C4-2B (cell line): Measurements from ENCODE around the gene TAS2R41.
"Not testable (repeated sequence)": the region's sequence is repeated elsewhere in the genome, so short reads cannot be mapped to it uniquely, and the experiment has no call there.

Experiments
- H3K27ac ChIP-seq: fragments of 450-650 bp; 2 replicates; pipeline ENCODE4 v1.5.1; 2017
- CTCF ChIP-seq: fragments of 450-650 bp; conservative IDR thresholded peaks from 2 replicates; pipeline ENCODE4 v1.5.1; 2017; ENCODE audit warnings: mild to moderate bottlenecking
- ZFX ChIP-seq: fragments of 450-650 bp; IDR thresholded peaks from 2 replicates; pipeline ENCODE4 v1.6.1; 2017

TAS2R41 gene

GRCh38 chr7:143463957-143464356, 13.7 kb upstream of the TAS2R41 start:
- no peak overlapping the region for H3K27ac ChIP-seq
- no peak for TF ChIP-seq CTCF
- TF ChIP-seq ZFX: no peak

- TF ChIP-seq ZFX (no peak), CTCF (no peak)
- H3K27ac ChIP-seq: no peak overlapping the region
Observed at GRCh38 chr7:143467724-143468123, 9.9 kb upstream of the TAS2R41 start.

GRCh38 chr7:143472071-143472689, 5.5 kb upstream of the TAS2R41 start:
- H3K27ac ChIP-seq: not testable (repeated sequence)

GRCh38 chr7:143479055-143479766, 1.5 kb downstream of the TAS2R41 start:
- no peak overlapping the region for H3K27ac ChIP-seq
- TF ChIP-seq ZFX: no peak
- TF ChIP-seq CTCF: no peak

- no peak for TF ChIP-seq CTCF
- TF ChIP-seq ZFX: no peak
- no peak overlapping the region for H3K27ac ChIP-seq
Observed at GRCh38 chr7:143480501-143480900, 2.8 kb downstream of the TAS2R41 start.

- H3K27ac ChIP-seq: no peak overlapping the region
- no peak for TF ChIP-seq ZFX
- TF ChIP-seq CTCF: no peak
Observed at GRCh38 chr7:143484119-143484518, 6.4 kb downstream of the TAS2R41 start.

- no peak for TF ChIP-seq CTCF
- no peak for TF ChIP-seq ZFX
- no peak overlapping the region for H3K27ac ChIP-seq
Observed at GRCh38 chr7:143485094-143485493, 7.4 kb downstream of the TAS2R41 start.

- TF ChIP-seq CTCF (no peak), ZFX (no peak)
- H3K27ac ChIP-seq: no peak overlapping the region
Observed at GRCh38 chr7:143485500-143485899, 7.8 kb downstream of the TAS2R41 start.

GRCh38 chr7:143486266-143486665, 8.6 kb downstream of the TAS2R41 start:
- not testable (repeated sequence) for H3K27ac ChIP-seq
